Right ventricle myocardium superior (tissue), 1 donor: ENCODE measurements around the gene BIRC2. TPM values are rescaled to one million over a fixed set of nuclear protein-coding genes. Genes with fewer than 3 reads are reported as not detected.

Experiments
- ATAC-seq: fragments of 200-7000 bp; cut with Tn5 transposase; one replicate; pipeline ENCODE4 v1.9.1; 2020; ENCODE audit warnings: mild to moderate bottlenecking; ENCODE audit not compliant: poor library complexity
- DNase-seq: peaks from one replicate; pipeline ENCODE4 v3.0.0-alpha.2; 2020
- intact Hi-C: fragments of 100-400 bp; cut with DNase I; formaldehyde crosslinking; loops from one replicate; pipeline ENCODE4 v1.11.2; 2022
- total RNA-seq: library from RNA; stranded (reverse); fragmentation: NEBNext Ultra II Directional; extraction: Animal tissue kit (Norgen Biotek cat#: 25700); gene quantifications from one replicate; pipeline ENCODE4 v1.2.1, GENCODE V29; 2021
- donor health status: DM: no; HTN: yes; CAD: no; lungs with severe emphysema.

The BIRC2 gene
- total RNA-seq, 1 donor from 2014 or later, result 30.4 TPM

DNA sequence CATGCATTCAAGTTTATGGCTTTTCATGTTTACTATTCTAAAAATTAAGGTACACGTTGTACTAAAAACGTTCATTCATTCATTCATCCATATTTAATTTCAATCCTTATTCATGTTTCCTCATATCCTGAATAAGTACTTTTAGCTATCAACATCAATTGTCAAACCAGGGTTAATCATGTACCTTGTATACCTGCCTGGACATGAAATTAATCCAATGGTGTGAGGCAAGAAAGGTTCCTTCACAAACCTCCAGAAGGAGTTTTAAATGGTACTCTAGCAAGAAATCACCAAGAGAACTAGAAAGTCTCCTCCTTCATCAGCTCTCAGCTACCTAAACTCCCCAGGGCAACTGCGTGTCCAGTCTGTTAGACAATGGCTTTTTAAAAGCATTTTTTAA, 72.2 kb downstream of the BIRC2 start:
- DNase-seq, result no peak
- intact Hi-C loops, result no loop called here
- ATAC-seq, result no peak

DNA sequence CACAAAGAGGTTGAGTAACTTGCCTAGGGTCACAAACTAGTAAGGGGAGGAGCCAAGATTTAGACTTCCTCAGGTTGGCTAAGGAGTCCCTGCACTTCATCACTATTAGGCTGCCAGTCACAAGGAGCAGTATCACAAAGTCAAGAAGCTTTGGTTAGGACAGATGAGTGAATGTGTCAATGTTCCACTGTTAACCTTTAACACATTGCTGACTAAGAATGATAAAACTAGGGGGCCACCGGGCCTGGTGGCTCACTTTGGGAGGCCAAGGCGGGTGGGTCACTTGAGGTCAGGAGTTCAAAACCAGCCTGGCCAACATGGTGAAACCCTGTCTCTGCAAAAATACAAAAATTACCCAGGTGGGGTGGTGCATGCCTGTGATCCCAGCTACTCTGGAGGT, 73.5 kb downstream of the BIRC2 start:
- intact Hi-C loops, result no loop called here
- DNase-seq (no peak), ATAC-seq (no peak)

DNA sequence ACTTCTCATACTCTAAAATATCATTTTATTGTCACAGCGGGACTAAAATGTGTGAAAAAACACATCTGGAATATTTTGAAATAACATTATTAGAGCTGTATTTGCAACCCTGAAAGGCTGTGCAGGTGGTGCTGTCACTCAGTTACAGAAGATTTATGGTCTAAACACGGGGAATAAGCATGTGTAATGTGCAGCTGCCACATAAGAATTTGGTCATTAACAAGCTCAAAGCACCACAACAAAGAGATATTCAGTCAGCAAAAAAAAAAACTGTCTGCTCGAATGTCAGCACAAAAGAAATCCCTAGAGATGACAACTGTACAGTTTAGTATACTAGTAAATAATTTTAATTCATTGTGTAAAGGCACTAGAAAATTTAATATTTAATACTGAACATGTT, 74.2 kb downstream of the BIRC2 start:
- no peak for ATAC-seq
- no peak for DNase-seq
- intact Hi-C loops, result no loop called here

DNA sequence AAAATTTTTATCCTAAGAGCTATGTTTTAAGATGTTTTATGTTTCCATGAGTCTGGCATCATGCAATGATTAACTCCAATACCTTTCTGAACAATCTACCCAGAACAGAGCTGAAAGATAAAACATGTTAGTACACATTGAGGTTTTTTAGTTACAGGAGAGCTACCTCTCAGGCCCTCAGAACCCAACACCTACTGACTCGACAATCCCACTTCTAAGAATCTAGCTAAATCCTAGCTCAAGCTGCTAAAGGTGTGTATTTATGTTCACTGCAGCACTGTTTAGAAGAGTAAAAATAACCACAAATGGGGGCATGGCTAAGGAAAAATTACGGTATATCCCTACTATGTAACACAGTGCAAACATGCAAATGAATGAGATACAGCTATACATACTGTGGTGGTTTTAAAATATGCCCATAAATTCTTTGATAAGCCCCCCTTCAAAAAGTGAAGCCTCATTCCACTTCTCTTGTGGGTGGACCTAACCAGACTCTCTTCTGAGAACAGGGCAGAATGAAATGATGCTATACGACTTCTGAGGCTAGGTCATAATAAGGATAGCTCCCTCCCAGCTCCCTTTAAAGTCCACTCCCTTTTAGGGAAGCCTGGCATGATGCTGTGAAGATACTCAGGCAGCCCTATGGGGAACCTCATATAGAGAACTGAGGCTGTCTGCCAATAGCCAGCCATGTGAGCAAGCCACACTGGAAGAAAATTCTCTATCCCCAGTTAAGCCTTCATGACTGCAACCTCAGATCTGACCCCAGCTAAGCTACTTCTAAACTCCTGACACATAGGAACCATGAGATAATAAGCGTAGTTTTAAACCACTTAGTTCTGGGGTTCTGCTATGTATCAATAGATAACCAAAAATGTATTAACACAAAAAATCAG, 76.1 kb downstream of the BIRC2 start:
- intact Hi-C loops, result no loop called here
- DNase-seq (no peak), ATAC-seq (no peak)

DNA sequence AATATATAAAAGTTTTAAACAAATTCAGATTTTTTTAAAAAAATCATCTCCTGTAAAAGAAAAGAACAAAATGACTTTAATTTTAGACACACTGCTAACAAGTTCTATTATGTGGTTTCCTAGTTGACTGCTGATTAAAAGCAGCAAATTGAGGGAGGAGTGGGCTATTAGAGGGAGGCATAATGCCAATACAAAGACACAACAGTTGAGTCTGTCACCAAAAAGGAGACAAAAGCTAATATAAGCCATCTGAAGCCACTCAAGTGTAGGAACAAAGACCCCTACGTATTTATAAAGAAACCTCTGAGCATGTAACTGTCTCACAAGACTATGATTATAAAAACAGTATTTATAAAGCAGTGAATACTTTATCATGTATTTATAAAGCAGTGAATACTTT, 76.9 kb downstream of the BIRC2 start:
- DNase-seq (no peak), ATAC-seq (no peak)
- intact Hi-C loops, result no loop called here

DNA sequence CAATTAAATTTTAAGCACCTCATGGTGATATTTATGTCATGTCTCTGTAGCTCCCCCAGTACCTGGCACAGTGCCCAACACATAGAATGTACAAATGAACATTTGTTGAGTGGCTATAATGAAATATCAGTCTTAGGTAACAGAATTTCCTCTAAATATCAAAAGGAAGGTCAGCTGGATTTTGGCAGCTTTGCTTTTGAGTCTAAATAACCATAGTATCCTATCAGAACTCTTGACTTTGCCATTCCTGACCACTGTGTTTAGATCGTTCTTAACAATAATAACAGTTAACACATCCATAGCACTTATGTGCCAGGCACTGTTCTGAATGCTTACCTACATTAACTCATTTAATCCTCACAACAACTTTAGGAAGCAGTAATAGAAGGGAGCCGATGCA, 79.0 kb downstream of the BIRC2 start:
- DNase-seq, result no peak

DNA sequence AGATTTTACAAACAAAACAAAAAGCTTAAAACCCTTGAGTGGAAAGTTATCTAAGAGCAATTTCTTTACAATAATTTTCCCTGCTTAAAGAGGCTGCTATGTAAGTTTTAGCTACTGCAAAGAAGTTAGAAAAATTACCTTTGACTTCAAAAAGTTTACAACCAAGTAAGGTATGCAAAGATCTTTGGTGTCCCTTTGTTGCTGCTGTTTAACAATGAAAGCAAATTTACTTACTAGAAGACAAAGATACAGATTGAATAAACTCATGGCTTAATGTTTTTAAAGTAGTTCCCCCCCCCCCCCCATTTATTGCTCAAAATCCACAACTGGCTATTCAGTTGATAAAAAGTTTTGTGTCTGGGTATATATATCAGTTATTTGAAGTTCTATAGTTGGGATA, 79.6 kb downstream of the BIRC2 start:
- intact Hi-C loops, result no loop called here
- ATAC-seq (no peak), DNase-seq (no peak)

More for the DNA sequence above, 79.0 kb downstream of the BIRC2 start:
- no peak for ATAC-seq
- intact Hi-C loops, result no loop called here

DNA sequence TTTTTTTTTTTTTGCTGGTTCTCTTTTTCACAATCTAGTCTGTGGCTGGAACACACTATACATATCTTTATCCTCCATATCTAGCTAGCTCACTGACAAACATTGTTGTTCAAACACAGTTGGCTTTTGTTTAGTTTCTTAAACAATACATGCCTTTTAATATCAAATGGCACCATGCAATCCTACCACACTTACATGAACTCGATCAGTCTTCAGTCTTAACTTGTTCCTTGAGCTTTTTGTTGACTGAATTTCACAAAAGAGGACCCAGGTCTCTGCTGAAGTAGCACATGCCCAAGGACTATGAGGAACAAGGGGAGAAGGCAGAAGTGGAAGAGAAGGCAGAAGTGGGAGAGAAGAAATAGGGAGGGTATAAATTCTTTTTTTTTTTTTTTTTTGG, 80.1 kb downstream of the BIRC2 start:
- intact Hi-C loops, result no loop called here
- DNase-seq (no peak), ATAC-seq (no peak)

Other genes with a start within 250 kb of the BIRC2 start
- gene YAP1, start 236.8 kb upstream of the BIRC2 start, total RNA-seq, result 73.8 TPM
- 10.5 TPM for gene BIRC3, start 29.7 kb upstream of the BIRC2 start, total RNA-seq
- 63.0 TPM for gene TMEM123, start 105.6 kb downstream of the BIRC2 start, total RNA-seq
- gene MMP7, start 183.5 kb downstream of the BIRC2 start, total RNA-seq, result not detected